Activated CD8-positive, alpha-beta T cell treated with anti-CD3 and anti-CD28 coated beads for 36 hours (primary cell): ENCODE data around the gene GRM5. TPM values are rescaled to one million over a fixed set of nuclear protein-coding genes. Genes with fewer than 3 reads are reported as not detected.

Source experiments
- ATAC-seq: fragments of 200-7000 bp; cut with Tn5 transposase; one replicate; pipeline ENCODE4 v1.10.0; 2021; ENCODE audit warnings: mild to moderate bottlenecking, moderate library complexity
- CTCF ChIA-PET: fragments of 350-600 bp; sonication (Branson Sonifier 250); formaldehyde crosslinking; loops from one replicate; lab custom pipeline; 2021; ENCODE audit warnings: antibody characterized with exemption; lab: Charles Lee
- POLR2A ChIA-PET: fragments of 350-600 bp; sonication (Branson Sonifier 250); formaldehyde crosslinking; loops from one replicate; lab custom pipeline; 2021; ENCODE audit warnings: antibody characterized with exemption; lab: Charles Lee
- DNase-seq: peaks from one replicate; pipeline ENCODE4 v3.0.0-alpha.2; 2020
- H3K27ac Mint-ChIP-seq: one replicate; pipeline ENCODE4 v1.8.0; 2021; ENCODE audit warnings: mild to moderate bottlenecking, mixed read lengths
- H3K27me3 Mint-ChIP-seq: one replicate; pipeline ENCODE4 v1.8.0; 2021; ENCODE audit warnings: mixed read lengths
- H3K36me3 Mint-ChIP-seq: one replicate; pipeline ENCODE4 v1.8.0; 2021; ENCODE audit warnings: low read depth, mixed read lengths
- H3K4me1 Mint-ChIP-seq: one replicate; pipeline ENCODE4 v1.8.0; 2021; ENCODE audit warnings: low read depth, mixed read lengths
- H3K4me3 Mint-ChIP-seq: one replicate; pipeline ENCODE4 v1.8.0; 2021; ENCODE audit warnings: mild to moderate bottlenecking, moderate library complexity, mixed read lengths
- H3K9me3 Mint-ChIP-seq: one replicate; pipeline ENCODE4 v1.8.0; 2021; ENCODE audit warnings: mixed read lengths
- intact Hi-C: fragments of 100-400 bp; cut with micrococcal nuclease; formaldehyde crosslinking; loops from one replicate; pipeline ENCODE4 v1.10.0; 2022
- total RNA-seq, 2 experiments: library from RNA; stranded (reverse); gene quantifications; one replicate each; pipeline ENCODE4 v1.2.3, GENCODE V29; 2021
- TF ChIP-seq, protein P1 (sequence below): fragments of 200-600 bp; IDR thresholded peaks from one replicate; pipeline ENCODE4 v1.8.0; 2022; ENCODE audit warnings: antibody characterized with exemption, mild to moderate bottlenecking

Gene GRM5
- total RNA-seq, 2 experiments from 2014 or later = not detected

DNA sequence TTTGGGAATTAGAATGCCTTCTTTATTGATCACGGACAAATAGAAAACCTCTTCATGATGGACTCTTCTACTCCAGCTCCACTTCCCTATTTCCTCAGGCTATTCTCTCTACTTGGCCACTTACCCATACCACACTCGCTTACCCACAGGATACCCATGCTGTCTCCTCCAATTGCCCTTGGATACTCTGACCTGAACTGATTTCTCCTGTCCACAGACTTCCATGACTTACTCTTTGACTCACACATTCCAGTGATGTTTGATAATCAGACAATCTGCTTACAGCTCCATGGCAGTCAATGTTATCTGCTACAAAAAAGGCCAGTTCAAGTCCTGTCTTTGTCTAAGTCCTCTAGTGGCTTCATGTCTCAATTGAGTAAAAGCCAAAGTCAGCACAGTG is 436.3 kb downstream of the GRM5 start:
- TF ChIP-seq, protein P1, sequence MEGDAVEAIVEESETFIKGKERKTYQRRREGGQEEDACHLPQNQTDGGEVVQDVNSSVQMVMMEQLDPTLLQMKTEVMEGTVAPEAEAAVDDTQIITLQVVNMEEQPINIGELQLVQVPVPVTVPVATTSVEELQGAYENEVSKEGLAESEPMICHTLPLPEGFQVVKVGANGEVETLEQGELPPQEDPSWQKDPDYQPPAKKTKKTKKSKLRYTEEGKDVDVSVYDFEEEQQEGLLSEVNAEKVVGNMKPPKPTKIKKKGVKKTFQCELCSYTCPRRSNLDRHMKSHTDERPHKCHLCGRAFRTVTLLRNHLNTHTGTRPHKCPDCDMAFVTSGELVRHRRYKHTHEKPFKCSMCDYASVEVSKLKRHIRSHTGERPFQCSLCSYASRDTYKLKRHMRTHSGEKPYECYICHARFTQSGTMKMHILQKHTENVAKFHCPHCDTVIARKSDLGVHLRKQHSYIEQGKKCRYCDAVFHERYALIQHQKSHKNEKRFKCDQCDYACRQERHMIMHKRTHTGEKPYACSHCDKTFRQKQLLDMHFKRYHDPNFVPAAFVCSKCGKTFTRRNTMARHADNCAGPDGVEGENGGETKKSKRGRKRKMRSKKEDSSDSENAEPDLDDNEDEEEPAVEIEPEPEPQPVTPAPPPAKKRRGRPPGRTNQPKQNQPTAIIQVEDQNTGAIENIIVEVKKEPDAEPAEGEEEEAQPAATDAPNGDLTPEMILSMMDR = no peak
- no peaks in the 10 kb centered on the region for H3K36me3 Mint-ChIP-seq
- H3K27ac Mint-ChIP-seq = no peak overlapping the region
- H3K4me1 Mint-ChIP-seq = no peaks in the 10 kb centered on the region
- no peaks in the 10 kb centered on the region for H3K9me3 Mint-ChIP-seq
- ChIA-PET CTCF (no interaction called here), POLR2A (interaction anchor here (0.5 kb wide), 1 partner anchor 331 kb away, joined by 3 read pairs; no protein-coding TSS in a partner anchor)
- no peak overlapping the region for H3K4me3 Mint-ChIP-seq
- no peaks in the 10 kb centered on the region for H3K27me3 Mint-ChIP-seq
- DNase-seq (no peak), ATAC-seq (no peak)
- intact Hi-C loops = no loop called here

GRCh38 chr11:88626216-88626615 is 439.6 kb downstream of the GRM5 start:
- no peaks in the 10 kb centered on the region for H3K9me3 Mint-ChIP-seq
- no peak overlapping the region for H3K27ac Mint-ChIP-seq
- ChIA-PET POLR2A (no interaction called here), CTCF (no interaction called here)
- no peak for ATAC-seq
- H3K4me3 Mint-ChIP-seq = no peak overlapping the region
- DNase-seq = no peak
- H3K36me3 Mint-ChIP-seq = no peaks in the 10 kb centered on the region
- TF ChIP-seq, protein P1 = no peak
- intact Hi-C loops = no loop called here
- no peaks in the 10 kb centered on the region for H3K4me1 Mint-ChIP-seq
- no peaks in the 10 kb centered on the region for H3K27me3 Mint-ChIP-seq

GRCh38 chr11:88623531-88623930 is 442.3 kb downstream of the GRM5 start:
- POLR2A ChIA-PET = no interaction called here
- H3K36me3 Mint-ChIP-seq = no peaks in the 10 kb centered on the region
- CTCF ChIA-PET = no interaction called here

GRCh38 chr11:88620568-88621130 is 445.1 kb downstream of the GRM5 start:
- Mint-ChIP-seq H3K9me3 (no peaks in the 10 kb centered on the region), H3K36me3 (no peaks in the 10 kb centered on the region), H3K27me3 (no peaks in the 10 kb centered on the region), H3K4me1 (no peaks in the 10 kb centered on the region), H3K4me3 (no peak overlapping the region), H3K27ac (no peak overlapping the region)
- no peak for DNase-seq
- ATAC-seq = no peak
- TF ChIP-seq, protein P1 = no peak
- intact Hi-C loops = no loop called here
- ChIA-PET POLR2A (interaction anchor here (0.5 to 0.6 kb wide), 2 partner anchors 14 to 491 kb away, joined by 3 read pairs; no protein-coding TSS in a partner anchor), CTCF (no interaction called here)

More at GRCh38 chr11:88623531-88623930, 442.3 kb downstream of the GRM5 start:
- TF ChIP-seq, protein P1 = no peak
- no peak overlapping the region for H3K4me3 Mint-ChIP-seq
- no peak overlapping the region for H3K27ac Mint-ChIP-seq
- no peaks in the 10 kb centered on the region for H3K27me3 Mint-ChIP-seq
- intact Hi-C loops = no loop called here
- no peak for ATAC-seq
- no peaks in the 10 kb centered on the region for H3K9me3 Mint-ChIP-seq
- DNase-seq = no peak
- no peaks in the 10 kb centered on the region for H3K4me1 Mint-ChIP-seq

DNA sequence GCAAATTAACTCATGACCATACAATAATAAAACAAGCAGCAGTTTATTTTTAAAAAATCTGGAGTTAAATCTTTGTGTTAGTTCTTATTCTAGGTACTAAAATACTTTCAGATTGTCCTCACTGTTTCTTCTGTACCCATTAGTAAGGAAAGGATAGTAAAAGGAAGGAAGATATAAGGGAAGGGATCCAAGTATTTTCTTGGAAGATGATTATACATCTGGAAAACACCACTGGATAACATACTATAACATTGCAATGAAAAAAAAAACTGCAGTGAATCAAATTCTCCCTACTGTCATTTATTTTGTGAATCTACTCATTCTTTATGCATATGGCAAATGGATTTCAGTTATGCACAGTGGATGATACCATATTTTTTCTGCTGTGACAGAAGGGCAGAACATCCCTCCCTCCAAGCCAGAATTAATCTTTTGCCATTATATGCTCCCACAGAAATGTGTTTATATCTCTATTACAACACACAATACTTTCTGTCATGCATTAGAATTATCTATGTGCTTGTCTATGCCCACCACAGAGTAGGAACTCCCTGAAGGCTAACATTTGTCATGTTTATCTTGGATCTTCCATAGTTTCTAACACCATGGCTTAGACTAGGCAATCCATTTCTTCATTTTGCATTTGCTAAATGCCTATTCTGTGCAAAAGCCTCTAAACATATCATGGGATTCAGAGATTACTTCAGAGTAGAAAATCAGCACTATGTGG is 446.0 kb downstream of the GRM5 start:
- intact Hi-C loops = no loop called here
- CTCF ChIA-PET = no interaction called here
- H3K4me3 Mint-ChIP-seq = no peak overlapping the region

More for the DNA sequence above, 446.0 kb downstream of the GRM5 start:
- Mint-ChIP-seq H3K36me3 (no peaks in the 10 kb centered on the region), H3K9me3 (no peaks in the 10 kb centered on the region), H3K27ac (no peak overlapping the region), H3K27me3 (no peaks in the 10 kb centered on the region), H3K4me1 (no peaks in the 10 kb centered on the region)
- DNase-seq = no peak
- POLR2A ChIA-PET = no interaction called here
- TF ChIP-seq, protein P1 = no peak
- no peak for ATAC-seq
